Measurements from ENCODE around the gene ZNF639. TPM values are rescaled to one million over a fixed set of nuclear protein-coding genes. Genes with fewer than 3 reads are reported as not detected.

Gene ZNF639
- total and polyA plus RNA-seq, 9 of the 15 experiments (the other 6 are each of a cell fraction or from before 2014, with no cell fraction given), result 17.6 to 88.1 (median 53.7) TPM

DNA sequence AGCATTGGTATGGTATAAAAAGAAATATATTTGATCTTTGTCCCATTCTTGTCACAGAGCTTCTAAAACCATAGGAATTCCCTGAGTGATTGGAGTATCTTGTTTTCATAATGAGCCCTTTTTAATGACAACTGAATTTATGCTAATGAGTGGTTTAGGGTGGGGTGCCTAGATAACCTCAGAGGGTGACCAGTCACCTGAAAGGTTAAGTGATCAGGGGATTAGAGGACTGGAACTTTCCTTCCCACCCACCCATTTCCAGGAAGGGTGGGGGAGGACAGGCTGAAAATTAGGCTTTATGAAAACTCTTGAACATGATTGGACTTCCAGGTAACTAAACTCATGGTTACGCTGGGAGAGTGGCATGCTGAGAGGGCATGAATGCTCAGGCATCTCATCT lies 33.2 kb downstream of the ZNF639 start:
- POLR2A ChIA-PET, result no interaction called here
- peaks cover 87% of the 10 kb centered on the region for H3K36me3 ChIP-seq (ENCODE audit: control insufficient read depth, insufficient read depth, low read length)
- H3K79me2 ChIP-seq (ENCODE audit: control insufficient read depth, insufficient read depth, low read length), result no peaks in the 10 kb centered on the region; the same call in 2 of the 3 replicates
- TF ChIP-seq ILK (tag; IDR thresholded peaks at IDR 0.05; ENCODE audit: borderline replicate concordance, low read depth), result no peak
- no peak for TF ChIP-seq SUPT5H (IDR thresholded peaks at IDR 0.05)
- TF ChIP-seq STAT5A (IDR thresholded peaks at IDR 0.05; ENCODE audit: borderline replicate concordance, low read length), result peak; percentile 29; the same call in 1 of the 2 replicates
- no peak for TF ChIP-seq NBN (IDR thresholded peaks at IDR 0.05; ENCODE audit: low read depth)
- peak; percentile 20; the same call in 1 of the 2 replicates for TF ChIP-seq TCF3 (CRISPR knock-in tag; IDR thresholded peaks at IDR 0.05)
- no peak for TF ChIP-seq HLTF (IDR thresholded peaks at IDR 0.05)
- TF ChIP-seq KDM1A (IDR thresholded peaks at IDR 0.05), result peak in 1 of 2 experiments; percentile 21; a peak in 1 of 4 replicates
- 0 out of 2 replicates have a peak, but pooled peaks have one; percentile 23 for TF ChIP-seq EGR1 (conservative IDR thresholded peaks at IDR 0.05)
- TF ChIP-seq DMBX1 (CRISPR knock-in tag; IDR thresholded peaks at IDR 0.05; ENCODE audit: borderline replicate concordance), result peak; percentile 71; the same call in 1 of the 2 replicates
- in situ Hi-C loops (cut with MboI), result no loop called here
- H3K4me3 ChIP-seq, result no peak overlapping the region
- FAIRE-seq (peak; percentile 57), DNase-seq (ENCODE audit: extremely low read depth in 1 of 4, low spot score in 3 of 4) (peak in 1 of 4 experiments; percentile 16), ATAC-seq (no peak; the same call in 2 of the 3 replicates)
- no peaks in the 10 kb centered on the region for H3K27me3 ChIP-seq (ENCODE audit: control insufficient read depth in 2 of 2, insufficient read depth in 2 of 2, low read length in 2 of 2)
- CTCF ChIA-PET (ENCODE audit: low intra/inter-chr PET ratio), result no interaction called here
- no peaks in the 10 kb centered on the region for H3K9me3 ChIP-seq (replicated peaks; ENCODE audit: control insufficient read depth, insufficient read depth, low read depth, low read length)
- no peaks in the 10 kb centered on the region for H3K9me1 ChIP-seq (ENCODE audit: control insufficient read depth, insufficient read depth, low read length)
- no peak overlapping the region for H3K27ac ChIP-seq (ENCODE audit: extremely low read depth, low read depth, low read length)
- intact Hi-C loops (cut with micrococcal nuclease), result no loop called here
- no TSS peak for BruUV-seq (replicated peaks)
- peaks cover 0 to 6% of the 10 kb centered on the region in 2 experiments; a peak in 2 of 5 replicates for H3K4me1 ChIP-seq (replicated peaks in 1 of 2; ENCODE audit: control insufficient read depth in 2 of 2, insufficient read depth in 2 of 2, low read length in 2 of 2)
- 90% methylated on average over 1 of the region's 1 CpG for WGBS (ENCODE audit: insufficient coverage, low coverage, missing lambda C conversion rate)
- no peak overlapping the region for H3K4me2 ChIP-seq (ENCODE audit: insufficient read depth, low read length)
- H3K9ac ChIP-seq (ENCODE audit: insufficient read depth in 1 of 2, low read depth in 2 of 2, low read length in 2 of 2), result no peak overlapping the region
- no peak overlapping the region for H2AFZ ChIP-seq (ENCODE audit: low read depth, low read length)
- H4K20me1 ChIP-seq (replicated peaks; ENCODE audit: control insufficient read depth, insufficient read depth, low read length), result no peaks in the 10 kb centered on the region

Measured in K562 (cell line).